ENCODE measurements around the gene FCN1.

FCN1 gene

DNA sequence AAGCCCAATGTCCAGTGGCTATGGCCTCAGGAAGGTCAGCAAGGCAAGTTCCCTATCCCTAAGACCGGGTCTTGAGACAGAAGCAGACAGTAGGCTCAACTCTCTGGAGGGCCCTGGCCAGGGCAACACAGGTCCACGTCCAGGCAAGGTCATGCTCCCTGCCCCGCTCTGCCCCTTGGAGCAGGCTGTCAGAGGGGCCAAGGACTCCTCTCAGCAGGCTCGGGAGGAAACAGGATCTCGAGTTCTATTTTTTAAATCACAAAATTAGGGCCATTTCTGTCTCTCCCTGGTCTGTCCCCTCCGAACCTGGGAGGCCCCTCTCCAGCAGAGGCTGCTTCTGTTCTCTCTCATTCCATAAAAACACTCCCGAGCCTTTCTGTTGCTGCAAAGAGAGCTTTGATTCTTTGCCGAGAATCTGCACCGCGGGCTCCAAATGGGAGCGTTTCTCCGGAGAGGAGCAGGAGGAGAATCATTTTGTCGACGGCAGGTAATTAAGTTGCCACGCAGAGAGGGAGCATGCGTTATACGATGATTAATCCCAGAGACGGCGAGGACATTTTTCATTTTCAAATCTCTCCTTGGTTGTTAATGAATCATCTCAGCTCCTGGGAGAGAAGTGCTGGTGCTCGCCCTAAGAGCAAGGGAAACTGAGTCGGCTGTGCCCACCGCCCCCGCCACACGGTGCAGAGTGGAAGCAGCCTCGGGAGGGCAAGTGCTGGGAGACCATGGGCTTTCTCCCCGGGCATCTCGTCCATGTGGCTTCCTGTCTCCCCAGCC is 24.5 kb upstream of the FCN1 start:
- no peak for DNase-seq (ENCODE audit: low spot score)

DNA sequence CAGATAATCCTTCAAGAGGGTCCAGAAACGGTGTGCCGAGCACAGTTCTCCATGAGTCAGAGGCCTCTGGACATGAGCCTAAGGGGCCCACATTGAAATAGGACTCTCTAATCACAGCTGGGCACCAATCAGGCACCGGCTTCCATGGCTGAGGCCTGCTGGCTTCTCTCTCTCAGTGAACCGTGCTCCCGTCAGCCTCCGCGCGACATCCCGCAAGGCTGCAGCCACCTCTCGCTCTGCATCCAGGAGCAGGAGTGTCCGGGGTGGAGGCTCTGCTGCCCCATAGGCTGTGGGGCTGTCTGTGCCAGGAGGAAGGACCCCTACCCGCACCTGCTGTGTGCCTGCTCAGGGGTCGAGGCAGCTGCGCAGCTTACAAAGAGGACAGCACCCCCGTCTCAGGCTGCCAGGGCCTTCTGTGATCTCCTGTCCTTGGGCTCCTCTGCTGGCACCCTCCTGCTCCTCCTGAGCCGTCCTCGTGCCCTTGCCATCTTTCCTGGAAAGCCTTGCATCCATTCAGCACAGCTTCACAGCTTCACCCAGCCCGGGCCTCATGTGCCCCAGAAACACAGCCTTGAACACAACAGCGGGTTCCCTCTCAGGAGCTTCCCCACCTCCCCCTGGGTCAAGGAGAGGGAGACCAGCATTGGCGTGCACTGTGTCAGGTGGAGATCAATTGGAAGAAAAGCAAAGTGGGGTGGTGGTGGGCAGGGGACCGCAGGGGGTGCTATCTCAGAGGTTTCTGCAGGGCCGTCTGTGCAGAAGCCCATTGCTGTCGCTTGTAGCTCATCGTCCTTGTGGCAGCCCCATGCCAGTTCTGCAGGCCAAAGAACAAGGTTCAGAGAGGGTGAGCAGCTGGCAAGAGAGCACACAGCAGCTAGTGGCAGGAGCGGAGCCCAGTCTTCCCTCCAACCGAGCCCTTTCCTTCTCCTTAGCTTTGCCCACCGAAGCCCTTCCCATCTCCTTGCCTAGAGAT is 22.8 kb upstream of the FCN1 start:
- peak overlapping the region; percentile 64 for H4K91ac ChIP-seq (ENCODE audit: low read depth, low read length, poor library complexity)
- no peaks in the 10 kb centered on the region for H3K36me3 ChIP-seq (replicated peaks in 1 of 2; ENCODE audit: control insufficient read depth in 2 of 2, insufficient read depth in 2 of 2, low read length in 2 of 2)
- peak overlapping the region; percentile 26 for H2BK5ac ChIP-seq (ENCODE audit: low read length)
- H3K4me2 ChIP-seq (ENCODE audit: insufficient read depth, low read length, poor library complexity, severe bottlenecking): no peak overlapping the region
- peak overlapping the region; percentile 66 for H3K18ac ChIP-seq (ENCODE audit: low read length)
- peak overlapping the region; percentile 26 for H3K9ac ChIP-seq (ENCODE audit: low read depth, low read length, poor library complexity)
- peaks cover 0 to 41% (median 0%) of the 10 kb centered on the region in 3 experiments for H3K27me3 ChIP-seq (ENCODE audit: control insufficient read depth in 3 of 3, insufficient read depth in 3 of 3, low read depth in 1 of 3, low read length in 3 of 3)
- H3K23ac ChIP-seq (ENCODE audit: low read depth, low read length, poor library complexity): no peak overlapping the region
- peak overlapping the region; percentile 68 for H3K4ac ChIP-seq (ENCODE audit: low read length)
- H2BK15ac ChIP-seq (ENCODE audit: low read length): peak overlapping the region; percentile 87
- H3K4me1 ChIP-seq (ENCODE audit: control insufficient read depth in 2 of 2, insufficient read depth in 1 of 2, low read depth in 1 of 2, low read length in 2 of 2): peaks cover 0 to 39% of the 10 kb centered on the region in 2 donors
- H3K27ac ChIP-seq (replicated peaks; ENCODE audit: low read length): no peak overlapping the region
- H2BK12ac ChIP-seq (ENCODE audit: low read length): peak overlapping the region; percentile 78
- no peaks in the 10 kb centered on the region for H3K9me3 ChIP-seq (replicated peaks in 1 of 2; ENCODE audit: control insufficient read depth in 2 of 2, insufficient read depth in 1 of 2, low read depth in 1 of 2, low read length in 2 of 2)
- H3K79me1 ChIP-seq (ENCODE audit: low read depth, low read length): no peaks in the 10 kb centered on the region
- no peak overlapping the region for H4K8ac ChIP-seq (ENCODE audit: low read depth, low read length)
- no CpG with 5 or more reads among the region's 27 CpGs for WGBS, 2 donors (ENCODE audit: extremely low coverage in 2 of 2, insufficient read length in 2 of 2, insufficient replicate concordance in 1 of 2)
- H2AFZ ChIP-seq (ENCODE audit: low read length): no peak overlapping the region
- peak overlapping the region; percentile 79 for H3K14ac ChIP-seq (ENCODE audit: low read length)
- no peak overlapping the region for H3K4me3 ChIP-seq (ENCODE audit: low read length in 2 of 2)
- DNase-seq (ENCODE audit: low spot score): no peak
- H2BK120ac ChIP-seq (ENCODE audit: low read depth, low read length): peak overlapping the region; percentile 12
- H2AK5ac ChIP-seq (ENCODE audit: low read depth, low read length): peak overlapping the region; percentile 97

More for the DNA sequence above, 24.5 kb upstream of the FCN1 start:
- no peak overlapping the region for H3K27ac ChIP-seq (replicated peaks; ENCODE audit: low read length)
- no peak overlapping the region for H2BK120ac ChIP-seq (ENCODE audit: low read depth, low read length)
- no peak overlapping the region for H4K91ac ChIP-seq (ENCODE audit: low read depth, low read length, poor library complexity)
- no peaks in the 10 kb centered on the region for H3K9me3 ChIP-seq (replicated peaks in 1 of 2; ENCODE audit: control insufficient read depth in 2 of 2, insufficient read depth in 1 of 2, low read depth in 1 of 2, low read length in 2 of 2)
- H2AFZ ChIP-seq (ENCODE audit: low read length): no peak overlapping the region
- no CpG with 5 or more reads among the region's 27 CpGs for WGBS, 2 donors (ENCODE audit: extremely low coverage in 2 of 2, insufficient read length in 2 of 2, insufficient replicate concordance in 1 of 2)
- peaks cover 0 to 28% of the 10 kb centered on the region in 2 donors for H3K4me1 ChIP-seq (ENCODE audit: control insufficient read depth in 2 of 2, insufficient read depth in 1 of 2, low read depth in 1 of 2, low read length in 2 of 2)
- no peak overlapping the region for H3K4me3 ChIP-seq (ENCODE audit: low read length in 2 of 2)
- H2BK12ac ChIP-seq (ENCODE audit: low read length): no peak overlapping the region
- peak overlapping the region; percentile 36 for H2AK5ac ChIP-seq (ENCODE audit: low read depth, low read length)
- H2BK5ac ChIP-seq (ENCODE audit: low read length): no peak overlapping the region
- no peaks in the 10 kb centered on the region for H3K79me1 ChIP-seq (ENCODE audit: low read depth, low read length)
- no peak overlapping the region for H3K9ac ChIP-seq (ENCODE audit: low read depth, low read length, poor library complexity)
- no peak overlapping the region for H4K8ac ChIP-seq (ENCODE audit: low read depth, low read length)
- H3K18ac ChIP-seq (ENCODE audit: low read length): peak overlapping the region; percentile 15
- peaks cover 0 to 24% (median 0%) of the 10 kb centered on the region in 3 experiments for H3K27me3 ChIP-seq (ENCODE audit: control insufficient read depth in 3 of 3, insufficient read depth in 3 of 3, low read depth in 1 of 3, low read length in 3 of 3)
- no peaks in the 10 kb centered on the region for H3K36me3 ChIP-seq (replicated peaks in 1 of 2; ENCODE audit: control insufficient read depth in 2 of 2, insufficient read depth in 2 of 2, low read length in 2 of 2)
- no peak overlapping the region for H3K4me2 ChIP-seq (ENCODE audit: insufficient read depth, low read length, poor library complexity, severe bottlenecking)
- H2BK15ac ChIP-seq (ENCODE audit: low read length): peak overlapping the region; percentile 72
- H3K23ac ChIP-seq (ENCODE audit: low read depth, low read length, poor library complexity): no peak overlapping the region
- H3K14ac ChIP-seq (ENCODE audit: low read length): no peak overlapping the region
- H3K4ac ChIP-seq (ENCODE audit: low read length): no peak overlapping the region

DNA sequence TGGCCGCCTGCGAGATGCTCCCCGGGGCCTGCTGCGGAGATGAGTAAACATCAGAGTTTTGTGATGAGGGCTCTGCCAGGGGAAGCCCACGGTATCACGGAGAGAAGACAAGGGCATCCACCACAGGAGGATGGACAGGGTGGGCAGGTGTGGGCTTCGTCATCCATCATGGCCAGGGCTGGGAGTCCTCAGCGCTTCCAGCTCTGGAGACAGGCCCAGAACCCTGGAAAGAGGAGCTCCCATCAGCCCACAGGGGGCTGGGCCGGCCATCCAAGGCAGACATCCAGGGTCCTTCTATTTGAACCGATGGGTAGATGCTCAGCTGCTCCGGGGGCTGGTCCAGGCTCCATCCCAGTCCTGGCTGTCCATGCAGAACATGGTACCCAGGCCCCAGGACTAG is 22.1 kb upstream of the FCN1 start:
- no CpG with 5 or more reads among the region's 11 CpGs for WGBS, 2 donors (ENCODE audit: extremely low coverage in 2 of 2, insufficient read length in 2 of 2, insufficient replicate concordance in 1 of 2)
- Histone ChIP-seq H3K9ac (ENCODE audit: low read depth, low read length, poor library complexity) (no peak overlapping the region), H2BK5ac (ENCODE audit: low read length) (peak overlapping the region; percentile 26), H2BK15ac (ENCODE audit: low read length) (peak overlapping the region; percentile 87), H3K9me3 (replicated peaks in 1 of 2; ENCODE audit: control insufficient read depth in 2 of 2, insufficient read depth in 1 of 2, low read depth in 1 of 2, low read length in 2 of 2) (no peaks in the 10 kb centered on the region), H3K14ac (ENCODE audit: low read length) (no peak overlapping the region), H3K4me2 (ENCODE audit: insufficient read depth, low read length, poor library complexity, severe bottlenecking) (no peak overlapping the region), H2BK120ac (ENCODE audit: low read depth, low read length) (peak overlapping the region; percentile 12), H4K91ac (ENCODE audit: low read depth, low read length, poor library complexity) (no peak overlapping the region), H4K8ac (ENCODE audit: low read depth, low read length) (no peak overlapping the region), H3K4me1 (ENCODE audit: control insufficient read depth in 2 of 2, insufficient read depth in 1 of 2, low read depth in 1 of 2, low read length in 2 of 2) (peaks cover 0 to 36% of the 10 kb centered on the region in 2 donors), H3K4me3 (ENCODE audit: low read length in 2 of 2) (no peak overlapping the region), H3K36me3 (replicated peaks in 1 of 2; ENCODE audit: control insufficient read depth in 2 of 2, insufficient read depth in 2 of 2, low read length in 2 of 2) (no peaks in the 10 kb centered on the region), H2AK5ac (ENCODE audit: low read depth, low read length) (peak overlapping the region; percentile 97), H3K27me3 (ENCODE audit: control insufficient read depth in 3 of 3, insufficient read depth in 3 of 3, low read depth in 1 of 3, low read length in 3 of 3) (peaks cover 0 to 48% (median 0%) of the 10 kb centered on the region in 3 experiments), H3K79me1 (ENCODE audit: low read depth, low read length) (no peaks in the 10 kb centered on the region), H3K4ac (ENCODE audit: low read length) (no peak overlapping the region), H3K18ac (ENCODE audit: low read length) (peak overlapping the region; percentile 66), H3K23ac (ENCODE audit: low read depth, low read length, poor library complexity) (no peak overlapping the region), H3K27ac (replicated peaks; ENCODE audit: low read length) (no peak overlapping the region), H2BK12ac (ENCODE audit: low read length) (no peak overlapping the region), H2AFZ (ENCODE audit: low read length) (no peak overlapping the region)
- DNase-seq (ENCODE audit: low spot score): no peak

All from neuronal stem cell (in vitro differentiated cells).